ENCODE results near the gene PA2G4.
A peak's percentile ranks its signal among the peaks of the same experiment; 100 is the strongest.
"Not testable (repeated sequence)": the region's sequence is repeated elsewhere in the genome, so short reads cannot be mapped to it uniquely, and the experiment has no call there.

Gene PA2G4

DNA sequence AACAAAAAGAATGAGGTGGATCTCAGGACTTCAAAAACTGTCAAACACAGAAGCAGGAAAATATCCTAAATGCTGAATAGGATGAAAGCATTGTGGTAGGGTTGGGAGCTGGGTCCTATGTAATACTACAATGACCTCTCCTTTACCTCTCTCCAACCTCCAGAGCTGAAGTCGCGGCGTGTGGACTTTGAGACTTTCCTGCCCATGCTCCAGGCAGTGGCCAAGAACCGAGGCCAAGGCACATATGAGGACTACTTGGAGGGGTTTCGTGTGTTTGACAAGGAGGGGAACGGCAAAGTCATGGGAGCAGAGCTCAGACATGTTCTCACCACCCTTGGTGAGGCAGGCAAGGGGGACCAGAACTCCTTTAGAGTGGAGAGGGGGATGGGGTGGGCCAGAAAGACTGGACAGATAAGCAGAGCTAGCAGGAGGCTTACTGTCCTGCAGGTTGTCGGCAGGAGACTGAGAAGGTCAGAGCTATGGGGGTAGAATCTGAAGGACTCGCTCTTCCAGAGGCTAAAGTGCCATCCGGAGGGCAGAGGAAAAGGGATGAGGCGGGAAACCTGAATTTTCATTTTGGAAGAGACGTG, 51.0 kb downstream of the PA2G4 start:
- DNase-seq, result no peak

GRCh38 chr12:56156464-56157200, 52.3 kb downstream of the PA2G4 start:
- DNase-seq, result not testable (repeated sequence)

DNA sequence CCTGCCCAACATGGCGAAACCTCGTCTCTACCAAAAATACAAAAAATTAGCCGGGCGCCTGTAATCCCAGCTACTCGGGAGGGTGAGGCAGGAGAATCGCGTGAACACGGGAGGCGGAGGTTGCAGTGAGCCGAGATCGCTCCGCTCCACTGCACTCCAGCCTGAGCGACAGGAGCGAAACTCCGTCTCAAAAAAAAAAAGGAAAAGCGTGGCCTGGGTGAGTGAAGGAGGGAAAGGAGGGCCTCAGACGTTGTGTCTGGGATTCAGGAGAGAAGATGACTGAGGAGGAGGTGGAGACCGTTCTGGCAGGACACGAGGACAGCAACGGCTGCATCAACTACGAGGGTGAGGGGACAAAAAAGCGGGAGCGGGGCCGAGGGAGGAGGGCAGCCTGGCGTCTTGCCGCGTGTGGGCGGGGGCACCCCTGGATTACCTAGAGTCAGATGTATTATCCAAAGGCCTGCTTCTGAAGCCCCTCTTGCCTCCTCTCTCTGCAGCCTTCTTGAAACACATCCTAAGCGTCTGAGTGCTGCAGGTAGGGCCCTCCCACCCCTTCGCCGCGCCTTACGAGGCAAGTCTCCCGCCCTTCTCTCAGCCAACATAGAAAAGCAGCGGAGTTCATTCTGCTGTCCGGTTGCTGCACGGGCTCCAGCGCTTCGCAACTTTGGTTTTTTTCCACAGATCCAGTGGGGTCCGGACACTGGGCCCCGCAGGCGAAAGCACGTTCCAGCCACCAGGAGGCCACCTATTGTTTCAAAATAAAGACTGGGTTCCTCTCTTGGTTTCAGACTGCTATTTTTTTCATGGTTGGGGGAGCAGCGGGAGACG, 53.1 kb downstream of the PA2G4 start:
- DNase-seq, result peak; percentile 78

DNA sequence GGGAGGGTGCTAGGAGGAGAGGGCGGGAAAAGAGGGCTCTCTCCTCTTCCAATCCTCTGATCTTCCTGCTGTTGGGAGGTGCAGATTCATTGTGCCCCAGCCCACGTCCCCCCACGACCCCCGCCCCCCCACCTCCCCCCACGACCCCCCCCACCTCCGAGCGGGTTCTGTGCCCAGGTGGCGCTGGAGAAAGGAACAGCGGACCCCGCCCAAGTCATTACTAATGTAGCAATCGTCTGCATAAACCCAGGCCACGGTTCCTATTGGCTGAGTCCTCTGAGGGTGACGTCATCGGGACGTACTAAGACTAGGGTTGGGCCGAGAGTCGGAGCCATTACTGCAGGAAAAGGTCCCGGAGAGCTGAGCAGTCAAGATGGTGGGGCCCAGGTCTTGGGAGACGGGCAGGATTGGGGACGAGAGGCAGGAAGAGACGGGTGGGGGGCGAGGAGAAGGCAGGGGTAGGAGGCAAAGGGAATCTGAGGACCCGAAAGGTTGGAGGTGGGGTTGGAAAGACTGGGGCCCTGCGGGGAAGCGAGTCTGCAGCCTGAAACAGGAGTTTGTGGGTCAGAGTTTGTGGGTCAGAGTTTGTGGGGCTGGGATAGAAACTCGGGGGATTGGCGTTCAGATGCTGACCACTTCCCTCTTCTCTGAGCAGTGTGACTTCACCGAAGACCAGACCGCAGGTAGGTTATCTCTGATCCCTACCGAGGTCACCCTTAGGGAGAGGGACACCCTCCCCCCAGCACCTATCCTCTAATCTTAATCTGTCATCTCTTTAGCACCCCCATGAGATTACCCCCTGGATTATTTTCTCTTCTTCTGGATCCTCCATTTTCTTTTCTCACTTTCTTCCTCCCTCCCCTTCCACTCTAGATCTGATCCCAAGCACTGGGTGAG, 53.9 kb downstream of the PA2G4 start, which contains the start of gene MYL6:
Gene MYL6 (plus strand): TSS at position 331 of the 897 bp plus-strand sequence. CDS start 43 bp downstream, at position 374.
- peak; percentile 98 for DNase-seq

DNA sequence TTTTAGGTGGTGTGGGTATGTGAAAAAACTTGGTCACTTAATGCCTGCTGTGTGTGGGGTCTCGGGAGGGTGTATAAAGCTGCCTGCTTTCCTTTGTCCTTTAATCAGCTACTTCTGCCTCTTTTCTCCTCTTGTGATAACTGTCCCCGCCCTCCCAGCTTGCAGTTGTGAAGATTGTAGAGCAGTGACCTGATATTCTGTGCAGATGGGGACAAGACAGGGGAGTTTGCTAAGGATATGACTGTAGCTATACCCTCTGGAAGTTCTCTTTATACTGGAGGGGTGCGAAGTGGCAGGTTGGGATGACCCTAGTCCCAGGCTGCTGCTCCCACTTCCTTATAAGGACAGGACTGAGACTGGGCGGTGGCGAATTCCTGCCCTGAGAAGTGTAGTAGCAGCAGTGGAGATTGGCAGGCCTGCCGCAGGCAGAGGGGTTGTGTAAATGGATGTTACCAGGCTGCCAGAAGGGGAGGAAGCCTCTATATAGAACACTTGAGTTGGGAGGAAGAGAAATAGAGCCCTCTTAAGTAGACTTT, 54.6 kb downstream of the PA2G4 start:
- peak; percentile 89 for DNase-seq

DNA sequence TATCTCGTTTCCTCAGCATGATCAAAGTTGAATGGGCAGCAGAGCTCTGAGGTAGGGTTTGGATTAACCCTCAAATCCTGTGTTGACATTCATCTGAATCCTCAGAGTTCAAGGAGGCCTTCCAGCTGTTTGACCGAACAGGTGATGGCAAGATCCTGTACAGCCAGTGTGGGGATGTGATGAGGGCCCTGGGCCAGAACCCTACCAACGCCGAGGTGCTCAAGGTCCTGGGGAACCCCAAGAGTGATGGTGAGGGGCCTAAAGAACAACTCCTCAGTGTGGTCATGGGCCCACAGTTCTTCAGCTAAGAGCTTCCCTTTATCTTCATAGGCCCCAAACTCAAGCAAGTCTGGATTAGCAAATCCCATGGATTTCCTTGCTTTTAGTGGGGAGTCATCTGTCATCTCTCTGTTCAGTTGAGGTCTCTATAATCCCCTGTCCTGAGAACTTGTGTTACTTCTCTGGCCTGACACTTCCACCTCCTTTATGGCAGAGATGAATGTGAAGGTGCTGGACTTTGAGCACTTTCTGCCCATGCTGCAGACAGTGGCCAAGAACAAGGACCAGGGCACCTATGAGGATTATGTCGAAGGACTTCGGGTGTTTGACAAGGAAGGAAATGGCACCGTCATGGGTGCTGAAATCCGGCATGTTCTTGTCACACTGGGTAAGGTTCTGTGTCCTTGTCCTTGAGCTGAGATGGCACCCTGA, 55.3 kb downstream of the PA2G4 start:
- DNase-seq, result no peak

DNA sequence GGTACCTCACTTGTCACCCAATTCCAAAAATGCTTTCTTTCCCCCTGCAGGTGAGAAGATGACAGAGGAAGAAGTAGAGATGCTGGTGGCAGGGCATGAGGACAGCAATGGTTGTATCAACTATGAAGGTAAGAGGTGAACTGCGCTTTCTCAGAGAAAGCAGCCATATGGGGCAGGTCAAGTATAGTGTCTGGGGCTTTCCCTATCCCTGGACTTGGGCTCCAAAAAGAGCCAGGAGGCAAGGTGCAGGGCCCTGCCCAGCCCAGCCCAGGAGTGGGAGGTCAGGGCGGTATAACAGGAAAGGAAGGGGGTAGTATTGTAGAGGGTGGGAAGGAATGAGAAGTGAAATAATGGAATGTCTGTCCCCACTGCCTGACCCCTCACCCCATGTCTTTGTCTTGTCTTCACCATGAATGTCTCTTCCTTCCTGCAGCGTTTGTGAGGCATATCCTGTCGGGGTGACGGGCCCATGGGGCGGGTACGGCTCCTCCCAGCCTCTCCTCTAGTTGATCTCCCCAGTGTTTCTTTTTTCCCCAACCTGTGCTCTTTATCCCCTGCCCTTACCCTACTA, 55.9 kb downstream of the PA2G4 start:
- DNase-seq, result no peak

GRCh38 chr12:56160894-56161689, 56.7 kb downstream of the PA2G4 start:
- no peak for DNase-seq

- no peak for DNase-seq
These were observed 57.5 kb downstream of the PA2G4 start for GRCh38 chr12:56161690-56162351.

- no peak for DNase-seq
These were observed 58.3 kb downstream of the PA2G4 start for GRCh38 chr12:56162468-56163290.
